HEK293 (cell line): ENCODE data around the gene COL5A1.

Experiments
- CTCF ChIA-PET: fragments of 350-600 bp; formaldehyde crosslinking; extraction: SDS; loops from one replicate; lab custom pipeline; 2021; ENCODE audit warnings: antibody characterized with exemption; lab: Yijun Ruan, JAX
- POLR2A ChIA-PET: fragments of 300-600 bp; formaldehyde crosslinking; extraction: SDS; loops from one replicate; lab custom pipeline; 2020; ENCODE audit warnings: antibody characterized with exemption, inconsistent platforms; lab: Yijun Ruan, JAX
- H3K27ac ChIP-seq: fragments of 200-500 bp; sonication (Bioruptor generic); 2 replicates; pipeline ENCODE4 v1.5.1; 2014; ENCODE audit warnings: low read depth, low read length, control low read depth, inconsistent platforms; ENCODE audit errors: extremely low read depth
- H3K36me3 ChIP-seq, 2 experiments: fragments of 200-500 bp in 1 of 2; sonication (Bioruptor generic) in 1 of 2; 1 replicate in 1 of 2; 2 replicates in 1 of 2; pipeline ENCODE4 v1.5.1; 2014 to 2017; ENCODE audit warnings: inconsistent platforms in 2 of 2, low read length in 2 of 2; ENCODE audit not compliant: control insufficient read depth in 2 of 2, insufficient read depth in 1 of 2
- H3K4me1 ChIP-seq: fragments of 200-500 bp; sonication (Bioruptor generic); 2 replicates; pipeline ENCODE4 v1.5.1; 2014; ENCODE audit warnings: mild to moderate bottlenecking, low read length, inconsistent platforms; ENCODE audit not compliant: control insufficient read depth, insufficient read depth
- H3K4me3 ChIP-seq: 2 replicates; pipeline ENCODE4 v1.5.1; 2011; ENCODE audit warnings: low read depth, mild to moderate bottlenecking, control low read depth, low read length, moderate library complexity
- H3K9me3 ChIP-seq: fragments of 200-500 bp; sonication (Bioruptor generic); 2 replicates; pipeline ENCODE4 v1.5.1; 2014; ENCODE audit warnings: low read depth, low read length, inconsistent platforms; ENCODE audit not compliant: control insufficient read depth, insufficient read depth
- EGR2 ChIP-seq: fragments of 450-650 bp; formaldehyde crosslinking; IDR thresholded peaks from 2 replicates; pipeline ENCODE4 v1.5.1; 2016; ENCODE audit warnings: low read depth, missing biosample characterization, missing genetic modification characterization
- HOXD13 ChIP-seq: sonication (generic); formaldehyde crosslinking; IDR thresholded peaks from 2 replicates; pipeline ENCODE4 v1.8.0; 2022; ENCODE audit warnings: missing genetic modification reagents, borderline replicate concordance
- PRDM1 ChIP-seq: fragments of 450-650 bp; formaldehyde crosslinking; IDR thresholded peaks from 2 replicates; pipeline ENCODE4; 2016; ENCODE audit warnings: missing biosample characterization, missing genetic modification characterization
- YY1 ChIP-seq: fragments of 450-650 bp; formaldehyde crosslinking; IDR thresholded peaks from 2 replicates; pipeline ENCODE4 v1.5.1; 2018; ENCODE audit warnings: missing biosample characterization, missing genetic modification characterization
- ZBTB48 ChIP-seq: fragments of 450-650 bp; formaldehyde crosslinking; IDR thresholded peaks from 2 replicates; pipeline ENCODE4 v1.5.1; 2016; ENCODE audit warnings: missing biosample characterization, missing genetic modification characterization
- ZFHX2 ChIP-seq: fragments of 450-650 bp; formaldehyde crosslinking; conservative IDR thresholded peaks from 2 replicates; pipeline ENCODE4 v1.5.1; 2016; ENCODE audit warnings: missing biosample characterization, missing genetic modification characterization
- ZFP41 ChIP-seq: fragments of 450-650 bp; formaldehyde crosslinking; IDR thresholded peaks from 2 replicates; pipeline ENCODE4 v1.5.1; 2016; ENCODE audit warnings: missing biosample characterization, missing genetic modification characterization, borderline replicate concordance
- ZNF10 ChIP-seq: fragments of 450-650 bp; formaldehyde crosslinking; IDR thresholded peaks from 2 replicates; pipeline ENCODE4 v1.5.1; 2017; ENCODE audit warnings: missing biosample characterization, missing genetic modification characterization
- ZNF133 ChIP-seq: fragments of 450-650 bp; formaldehyde crosslinking; IDR thresholded peaks from 2 replicates; pipeline ENCODE4 v1.5.1; 2016; ENCODE audit warnings: missing biosample characterization, missing genetic modification characterization
- ZNF138 ChIP-seq: fragments of 450-650 bp; formaldehyde crosslinking; IDR thresholded peaks from 2 replicates; pipeline ENCODE4 v1.5.1; 2016; ENCODE audit warnings: missing biosample characterization, missing genetic modification characterization, borderline replicate concordance
- ZNF174 ChIP-seq: fragments of 450-650 bp; formaldehyde crosslinking; IDR thresholded peaks from 2 replicates; pipeline ENCODE4 v1.5.0; 2017; ENCODE audit warnings: missing biosample characterization, mild to moderate bottlenecking, missing genetic modification characterization
- ZNF184 ChIP-seq: fragments of 450-650 bp; IDR thresholded peaks from 2 replicates; pipeline ENCODE4 v1.5.1; 2018; ENCODE audit warnings: missing biosample characterization, mild to moderate bottlenecking, missing genetic modification characterization
- ZNF221 ChIP-seq: fragments of 450-650 bp; formaldehyde crosslinking; IDR thresholded peaks from 2 replicates; pipeline ENCODE4 v1.5.1; 2017; ENCODE audit warnings: missing biosample characterization, missing genetic modification characterization, borderline replicate concordance
- ZNF335 ChIP-seq: fragments of 450-650 bp; formaldehyde crosslinking; conservative IDR thresholded peaks from 2 replicates; pipeline ENCODE4 v1.5.1; 2016; ENCODE audit warnings: missing biosample characterization, missing genetic modification characterization
- ZNF341 ChIP-seq: fragments of 450-650 bp; formaldehyde crosslinking; IDR thresholded peaks from 2 replicates; pipeline ENCODE4; 2016; ENCODE audit warnings: low read depth, missing biosample characterization, missing genetic modification characterization
- ZNF394 ChIP-seq: fragments of 450-650 bp; formaldehyde crosslinking; IDR thresholded peaks from 2 replicates; pipeline ENCODE4 v1.5.1; 2016; ENCODE audit warnings: missing biosample characterization, missing genetic modification characterization, mild to moderate bottlenecking, moderate library complexity, borderline replicate concordance
- ZNF398 ChIP-seq: fragments of 450-650 bp; formaldehyde crosslinking; IDR thresholded peaks from 2 replicates; pipeline ENCODE4 v1.5.1; 2017; ENCODE audit warnings: missing biosample characterization, missing genetic modification characterization
- ZNF596 ChIP-seq: fragments of 450-650 bp; IDR thresholded peaks from 2 replicates; pipeline ENCODE4 v1.5.0; 2018; ENCODE audit warnings: missing biosample characterization, mild to moderate bottlenecking, missing genetic modification characterization, moderate library complexity
- ZNF610 ChIP-seq: fragments of 450-650 bp; formaldehyde crosslinking; IDR thresholded peaks from 2 replicates; pipeline ENCODE4 v1.5.1; 2016; ENCODE audit warnings: missing biosample characterization, missing genetic modification characterization, borderline replicate concordance
- ZNF645 ChIP-seq: fragments of 450-650 bp; formaldehyde crosslinking; IDR thresholded peaks from 2 replicates; pipeline ENCODE4; 2016; ENCODE audit warnings: missing biosample characterization, missing genetic modification characterization
- ZNF747 ChIP-seq: fragments of 450-650 bp; formaldehyde crosslinking; IDR thresholded peaks from 2 replicates; pipeline ENCODE4 v1.5.1; 2016; ENCODE audit warnings: missing biosample characterization, missing genetic modification characterization
- ZNF776 ChIP-seq: fragments of 450-650 bp; formaldehyde crosslinking; IDR thresholded peaks from 2 replicates; pipeline ENCODE4 v1.5.0; 2017; ENCODE audit warnings: missing biosample characterization, missing genetic modification characterization, borderline replicate concordance
- ZNF792 ChIP-seq: fragments of 450-650 bp; formaldehyde crosslinking; IDR thresholded peaks from 2 replicates; pipeline ENCODE4 v1.5.1; 2016; ENCODE audit warnings: missing biosample characterization, missing genetic modification characterization

COL5A1 gene

GRCh38 chr9:134728021-134728795 lies 86.6 kb downstream of the COL5A1 start:
- TF ChIP-seq ZNF610 (tag by site-specific recombination) (no peak), ZNF221 (tag by site-specific recombination) (no peak)
- H3K9me3 ChIP-seq, result no peaks in the 10 kb centered on the region
- no peak overlapping the region for H3K4me3 ChIP-seq
- ChIA-PET POLR2A (no interaction called here), CTCF (interaction anchor here (0.5 to 1.1 kb wide), 6 partner anchors 11 to 976 kb away, joined by 3 to 5 read pairs (median 4); no protein-coding TSS in a partner anchor)
- H3K27ac ChIP-seq, result no peak overlapping the region
- no peaks in the 10 kb centered on the region for H3K36me3 ChIP-seq
- no peaks in the 10 kb centered on the region for H3K4me1 ChIP-seq

- no peak overlapping the region for H3K27ac ChIP-seq
- no peaks in the 10 kb centered on the region for H3K4me1 ChIP-seq
- H3K9me3 ChIP-seq, result no peaks in the 10 kb centered on the region
- TF ChIP-seq YY1 (tag by site-specific recombination), result no peak
- no peak for TF ChIP-seq ZNF792 (tag by site-specific recombination)
- no peak for TF ChIP-seq ZNF10
- no peak for TF ChIP-seq ZNF335
- no peak for TF ChIP-seq PRDM1 (tag by site-specific recombination)
- TF ChIP-seq ZNF133 (tag by site-specific recombination), result no peak
- TF ChIP-seq ZNF776 (tag by site-specific recombination), result no peak
- POLR2A ChIA-PET, result no interaction called here
- H3K36me3 ChIP-seq, result no peaks in the 10 kb centered on the region
- CTCF ChIA-PET, result interaction anchor here (0.5 kb wide), 1 partner anchor 24 kb away, joined by 3 read pairs; no protein-coding TSS in a partner anchor
- H3K4me3 ChIP-seq, result no peak overlapping the region
These were observed 87.3 kb downstream of the COL5A1 start for GRCh38 chr9:134728801-134729495.

- CTCF ChIA-PET, result interaction anchor here (0.9 kb wide), 1 partner anchor 9 kb away, joined by 3 read pairs; no protein-coding TSS in a partner anchor
These were observed 88.6 kb downstream of the COL5A1 start for GRCh38 chr9:134730011-134730760.

GRCh38 chr9:134730761-134731496 lies 89.3 kb downstream of the COL5A1 start:
- H3K9me3 ChIP-seq, result no peaks in the 10 kb centered on the region
- 0 out of 2 replicates have a peak, but pooled peaks cover 2% of the 10 kb centered on the region for H3K4me1 ChIP-seq
- ChIA-PET CTCF (interaction anchor here (0.6 to 10.2 kb wide), 3 partner anchors 40 to 104 kb away, joined by 3 to 64 read pairs (median 3); no protein-coding TSS in a partner anchor), POLR2A (no interaction called here)
- no peak overlapping the region for H3K27ac ChIP-seq
- no peaks in the 10 kb centered on the region for H3K36me3 ChIP-seq
- H3K4me3 ChIP-seq, result no peak overlapping the region
- TF ChIP-seq ZNF394 (tag by site-specific recombination), result no peak
- no peak for TF ChIP-seq ZNF138 (tag by site-specific recombination)
- no peak for TF ChIP-seq ZFP41
- TF ChIP-seq ZNF747, result no peak
- no peak for TF ChIP-seq ZBTB48 (tag by site-specific recombination)
- TF ChIP-seq ZNF398 (tag by site-specific recombination), result no peak
- no peak for TF ChIP-seq ZNF596
- TF ChIP-seq ZNF184 (tag by site-specific recombination), result no peak
- TF ChIP-seq ZNF341 (tag by site-specific recombination), result no peak
- TF ChIP-seq ZNF645 (tag by site-specific recombination), result no peak
- no peak for TF ChIP-seq ZNF174 (tag by site-specific recombination)

More at GRCh38 chr9:134730011-134730760, 88.6 kb downstream of the COL5A1 start:
- Histone ChIP-seq H3K36me3 (no peaks in the 10 kb centered on the region), H3K9me3 (no peaks in the 10 kb centered on the region), H3K27ac (no peak overlapping the region), H3K4me1 (0 out of 2 replicates have a peak, but pooled peaks cover 2% of the 10 kb centered on the region), H3K4me3 (no peak overlapping the region)
- no peak for TF ChIP-seq HOXD13 (CRISPR knock-in tag)
- peak; percentile 56 for TF ChIP-seq EGR2
- TF ChIP-seq ZFHX2 (tag by site-specific recombination), result peak; percentile 64
- POLR2A ChIA-PET, result no interaction called here
